GM18909 (cell line): ENCODE results near the gene GPBAR1.
A peak's percentile ranks its signal among the peaks of the same experiment; 100 is the strongest.
"Not testable (repeated sequence)": the region's sequence is repeated elsewhere in the genome, so short reads cannot be mapped to it uniquely, and the experiment has no call there.

Source experiments
- ATAC-seq: cut with Tn5 transposase; IDR thresholded peaks from one replicate; pipeline ENCODE4 v1.9.1; 2021; ENCODE audit warnings: mild to moderate bottlenecking; ENCODE audit not compliant: unreplicated experiment, poor library complexity

The GPBAR1 gene

GRCh38 chr2:218265626-218266025 is 4.8 kb downstream of the GPBAR1 start:
- no peak for ATAC-seq

GRCh38 chr2:218266316-218266979 is 5.6 kb downstream of the GPBAR1 start:
- ATAC-seq = no peak

- ATAC-seq = no peak
These were observed 6.4 kb downstream of the GPBAR1 start for GRCh38 chr2:218267259-218267658.

GRCh38 chr2:218269900-218270720 is 9.3 kb downstream of the GPBAR1 start, which contains the start of the genes AAMP and PNKD:
Gene AAMP, minus strand, starts transcription at chr2:218270137. Its CDS starts 51 bp downstream, at chr2:218270086.
Gene PNKD, plus strand, starts transcription at chr2:218270519. Its CDS starts 17 bp downstream, at chr2:218270536.
- peak; percentile 92 for ATAC-seq

- no peak for ATAC-seq
These were observed 10.1 kb downstream of the GPBAR1 start for GRCh38 chr2:218270721-218271486.

GRCh38 chr2:218271487-218271797 is 10.6 kb downstream of the GPBAR1 start:
- no peak for ATAC-seq

GRCh38 chr2:218271865-218272530 is 11.2 kb downstream of the GPBAR1 start:
- ATAC-seq = no peak

GRCh38 chr2:218272531-218273212 is 11.9 kb downstream of the GPBAR1 start:
- no peak for ATAC-seq

- ATAC-seq = not testable (repeated sequence)
These were observed 12.5 kb downstream of the GPBAR1 start for GRCh38 chr2:218273214-218273907.

- ATAC-seq = no peak
These were observed 13.1 kb downstream of the GPBAR1 start for GRCh38 chr2:218273908-218274249.

GRCh38 chr2:218274586-218274985 is 13.8 kb downstream of the GPBAR1 start:
- no peak for ATAC-seq

GRCh38 chr2:218275371-218276072 is 14.7 kb downstream of the GPBAR1 start:
- ATAC-seq = no peak

- no peak for ATAC-seq
These were observed 16.4 kb downstream of the GPBAR1 start for GRCh38 chr2:218276986-218277755.

GRCh38 chr2:218277921-218278320 is 17.1 kb downstream of the GPBAR1 start:
- ATAC-seq = no peak

- no peak for ATAC-seq
These were observed 17.9 kb downstream of the GPBAR1 start for GRCh38 chr2:218278531-218279360.

- no peak for ATAC-seq
These were observed 19.6 kb downstream of the GPBAR1 start for GRCh38 chr2:218280260-218280870.

- no peak for ATAC-seq
These were observed 20.6 kb downstream of the GPBAR1 start for GRCh38 chr2:218281449-218281848.
